Effector memory CD8-positive, alpha-beta T cell (primary cell): ENCODE measurements around the gene SLCO3A1.

Experiments used
- ATAC-seq: fragments of 150-1000 bp; cut with Tn5 transposase; replicated peaks from 2 replicates; pipeline ENCODE4 v1.10.0; 2021; ENCODE audit warnings: mild to moderate bottlenecking, moderate library complexity
- DNase-seq, 3 experiments: peaks; one replicate each; pipeline ENCODE4 v3.0.0; 2021
- H3K27ac Mint-ChIP-seq, 2 donors: one replicate each; pipeline ENCODE4 v1.8.0; 2022; ENCODE audit warnings: mild to moderate bottlenecking in 2 of 2, mixed read lengths in 2 of 2, moderate library complexity in 2 of 2
- H3K27me3 Mint-ChIP-seq, 2 donors: one replicate each; pipeline ENCODE4 v1.8.0; 2022; ENCODE audit warnings: mixed read lengths in 2 of 2
- H3K36me3 Mint-ChIP-seq: one replicate; pipeline ENCODE4 v1.8.0; 2022; ENCODE audit warnings: mild to moderate bottlenecking, moderate library complexity, mixed read lengths; ENCODE audit not compliant: insufficient read depth
- H3K4me1 Mint-ChIP-seq, 2 donors: one replicate each; pipeline ENCODE4 v1.8.0; 2022; ENCODE audit warnings: low read depth in 2 of 2, mixed read lengths in 2 of 2
- H3K4me3 Mint-ChIP-seq, 2 donors: one replicate each; pipeline ENCODE4 v1.8.0; 2022; ENCODE audit warnings: mild to moderate bottlenecking in 2 of 2, mixed read lengths in 2 of 2, moderate library complexity in 2 of 2
- H3K9me3 Mint-ChIP-seq, 2 donors: one replicate each; pipeline ENCODE4 v1.8.0; 2022; ENCODE audit warnings: mixed read lengths in 2 of 2

Gene SLCO3A1

DNA sequence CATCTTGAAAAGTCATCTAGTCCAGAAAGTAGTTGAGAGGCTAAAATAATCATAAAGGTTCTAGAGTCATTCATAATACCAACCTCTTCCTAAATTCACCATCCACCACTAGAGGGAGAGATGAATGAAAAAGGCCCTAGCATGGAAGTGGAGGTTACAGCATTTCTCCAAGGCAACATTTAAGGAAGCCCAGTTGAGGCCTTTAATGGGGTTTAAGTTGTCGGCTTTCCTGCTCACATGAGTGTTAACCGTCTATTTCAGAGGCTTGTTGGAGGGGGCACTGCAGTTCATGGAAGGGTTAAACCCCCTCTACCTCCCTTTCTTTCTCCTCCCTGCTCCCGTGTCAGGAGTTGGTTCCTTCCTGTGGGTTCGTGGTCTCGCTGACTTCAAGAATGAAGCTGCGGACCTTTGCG, 3.8 kb upstream of the SLCO3A1 start:
- Mint-ChIP-seq H3K27me3 (peaks cover 9 to 12% of the 10 kb centered on the region in 2 donors), H3K9me3 (no peaks in the 10 kb centered on the region), H3K4me3 (peak overlapping the region; percentile 43 to 55), H3K4me1 (peaks cover 22 to 23% of the 10 kb centered on the region in 2 donors), H3K36me3 (peaks cover 7% of the 10 kb centered on the region), H3K27ac (peak overlapping the region; percentile 79 to 91)
- ATAC-seq = no peak
- peak in 1 of 3 experiments; percentile 8 for DNase-seq

DNA sequence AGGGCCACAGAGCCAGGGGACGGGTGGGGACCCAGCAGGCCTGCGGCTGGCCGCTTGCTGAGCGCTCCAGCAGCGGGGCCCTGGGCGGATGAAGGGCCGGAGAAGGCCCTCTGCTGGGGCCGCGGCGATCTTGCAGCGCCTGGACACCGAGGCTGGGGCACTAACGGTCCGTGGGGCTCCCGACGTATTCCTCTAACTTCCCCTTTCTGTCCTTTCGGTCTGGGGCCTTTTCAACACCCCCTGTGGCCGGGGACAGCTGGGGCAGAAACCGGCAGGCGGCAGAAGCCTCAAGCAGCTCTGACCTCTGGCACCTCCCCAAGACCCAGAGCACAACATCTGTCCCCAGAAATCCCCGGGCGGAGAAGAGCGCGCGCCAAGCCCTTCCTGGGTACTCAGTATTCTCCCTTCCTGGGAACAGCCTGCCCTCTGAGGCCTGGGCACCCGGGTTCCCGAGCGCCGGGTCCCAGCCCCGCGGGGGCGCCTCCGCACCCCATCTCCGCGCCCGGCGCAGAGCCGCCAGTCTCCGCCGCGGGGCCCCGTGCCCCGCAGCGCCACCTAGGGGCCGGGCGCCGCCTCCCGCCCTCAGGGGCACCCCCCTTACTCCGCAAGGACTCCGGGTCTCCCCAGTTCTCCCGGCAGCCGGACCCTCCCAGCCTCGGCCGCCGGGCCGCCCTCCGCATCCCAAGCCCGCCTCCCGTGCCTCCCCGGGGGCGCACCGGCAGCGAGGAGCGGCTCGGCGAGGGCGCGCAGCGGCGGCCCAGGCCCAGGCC, 582 bp upstream of the SLCO3A1 start:
- Mint-ChIP-seq H3K4me3 (peak overlapping the region; percentile 71 to 83), H3K9me3 (no peaks in the 10 kb centered on the region), H3K27ac (peak overlapping the region; percentile 89 to 91), H3K27me3 (no peaks in the 10 kb centered on the region), H3K4me1 (peaks cover 47 to 55% of the 10 kb centered on the region in 2 donors), H3K36me3 (peaks cover 19% of the 10 kb centered on the region)
- DNase-seq (peak; percentile 63 to 75 (median 73)), ATAC-seq (peak; percentile 57)

DNA sequence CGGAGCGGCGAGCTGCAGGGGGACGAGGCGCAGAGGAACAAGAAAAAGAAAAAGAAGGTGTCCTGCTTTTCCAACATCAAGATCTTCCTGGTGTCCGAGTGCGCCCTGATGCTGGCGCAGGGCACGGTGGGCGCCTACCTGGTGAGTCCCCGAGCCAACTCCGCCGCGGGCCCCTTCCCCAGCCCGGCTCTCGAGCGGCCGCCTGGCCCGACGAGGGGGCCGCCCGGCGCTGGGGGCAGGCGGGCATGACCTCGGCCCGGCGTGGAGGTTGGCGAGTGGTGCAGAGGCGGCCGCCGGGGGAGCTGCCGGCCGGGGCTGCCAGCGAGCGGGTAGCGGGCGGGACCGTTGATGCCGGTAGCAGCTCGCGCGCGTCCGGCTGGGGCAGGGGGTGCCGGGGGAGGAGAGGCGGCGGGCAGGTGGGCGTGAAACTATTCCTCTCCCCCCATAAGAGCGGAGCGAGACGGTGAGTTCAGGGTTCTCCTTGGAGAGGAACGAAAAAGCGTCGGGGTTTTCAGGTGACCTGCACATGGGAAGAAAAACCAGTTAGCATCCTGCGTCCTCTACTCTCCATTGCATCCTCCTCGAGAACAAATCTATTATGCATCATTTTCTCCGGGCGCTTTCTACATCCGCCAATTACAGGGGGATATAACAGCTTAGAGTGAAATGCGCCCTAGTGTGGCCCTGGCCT, 585 bp downstream of the SLCO3A1 start:
- H3K36me3 Mint-ChIP-seq = peaks cover 19% of the 10 kb centered on the region
- H3K4me3 Mint-ChIP-seq = peak overlapping the region; percentile 71 to 83
- DNase-seq = peak; percentile 21 to 40 (median 37)
- ATAC-seq = peak; percentile 18
- no peaks in the 10 kb centered on the region for H3K9me3 Mint-ChIP-seq
- H3K27ac Mint-ChIP-seq = peak overlapping the region; percentile 91
- no peaks in the 10 kb centered on the region for H3K27me3 Mint-ChIP-seq
- peaks cover 53 to 65% of the 10 kb centered on the region in 2 donors for H3K4me1 Mint-ChIP-seq

DNA sequence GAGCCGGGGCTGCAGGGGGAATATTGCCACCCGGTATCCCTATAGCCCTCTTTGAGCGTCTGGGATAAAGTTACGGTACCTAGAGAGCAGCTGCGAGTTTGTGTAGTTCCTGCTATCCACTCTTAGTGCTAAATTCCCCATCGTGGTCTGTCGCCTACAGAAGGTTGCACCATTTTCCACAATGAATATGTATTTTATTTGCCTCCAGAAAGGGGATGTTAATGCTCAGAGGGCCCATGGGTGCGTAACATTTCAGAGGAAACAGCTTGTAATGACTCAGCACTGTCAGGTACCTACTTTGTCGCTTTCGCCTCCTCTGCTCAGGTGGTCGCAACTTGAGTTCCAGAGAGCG, 1.1 kb downstream of the SLCO3A1 start:
- no peaks in the 10 kb centered on the region for H3K9me3 Mint-ChIP-seq
- H3K27me3 Mint-ChIP-seq = no peaks in the 10 kb centered on the region
- DNase-seq (peak in 2 of 3 experiments; percentile 9 to 22), ATAC-seq (peak; percentile 3)
- peak overlapping the region; percentile 71 to 83 for H3K4me3 Mint-ChIP-seq
- peaks cover 52 to 60% of the 10 kb centered on the region in 2 donors for H3K4me1 Mint-ChIP-seq
- H3K27ac Mint-ChIP-seq = peak overlapping the region; percentile 91
- H3K36me3 Mint-ChIP-seq = peaks cover 19% of the 10 kb centered on the region

DNA sequence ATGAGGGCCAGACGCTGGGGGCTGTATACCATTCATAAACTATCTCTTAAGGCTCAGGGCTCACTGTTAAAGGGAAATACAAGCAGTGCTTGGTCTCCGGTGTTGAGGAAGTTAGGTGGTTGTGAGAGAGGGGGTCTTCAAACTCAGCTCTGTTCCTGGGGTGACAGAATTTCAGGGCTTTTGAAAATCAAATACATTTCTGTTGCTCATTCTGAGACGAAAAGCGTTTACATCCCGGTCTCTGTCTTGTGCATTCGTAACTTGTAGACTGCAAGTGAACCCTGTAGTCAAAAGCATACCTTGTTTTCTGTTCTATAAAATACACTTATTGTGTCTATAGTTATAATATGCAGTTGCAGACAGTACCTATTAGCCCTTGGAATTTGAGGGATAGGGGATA, 1.7 kb downstream of the SLCO3A1 start:
- Mint-ChIP-seq H3K27me3 (no peaks in the 10 kb centered on the region), H3K27ac (peak overlapping the region; percentile 91), H3K4me1 (peaks cover 50 to 56% of the 10 kb centered on the region in 2 donors), H3K4me3 (peak overlapping the region; percentile 71 to 83), H3K36me3 (peaks cover 19% of the 10 kb centered on the region), H3K9me3 (no peaks in the 10 kb centered on the region)
- ATAC-seq (no peak), DNase-seq (no peak)

DNA sequence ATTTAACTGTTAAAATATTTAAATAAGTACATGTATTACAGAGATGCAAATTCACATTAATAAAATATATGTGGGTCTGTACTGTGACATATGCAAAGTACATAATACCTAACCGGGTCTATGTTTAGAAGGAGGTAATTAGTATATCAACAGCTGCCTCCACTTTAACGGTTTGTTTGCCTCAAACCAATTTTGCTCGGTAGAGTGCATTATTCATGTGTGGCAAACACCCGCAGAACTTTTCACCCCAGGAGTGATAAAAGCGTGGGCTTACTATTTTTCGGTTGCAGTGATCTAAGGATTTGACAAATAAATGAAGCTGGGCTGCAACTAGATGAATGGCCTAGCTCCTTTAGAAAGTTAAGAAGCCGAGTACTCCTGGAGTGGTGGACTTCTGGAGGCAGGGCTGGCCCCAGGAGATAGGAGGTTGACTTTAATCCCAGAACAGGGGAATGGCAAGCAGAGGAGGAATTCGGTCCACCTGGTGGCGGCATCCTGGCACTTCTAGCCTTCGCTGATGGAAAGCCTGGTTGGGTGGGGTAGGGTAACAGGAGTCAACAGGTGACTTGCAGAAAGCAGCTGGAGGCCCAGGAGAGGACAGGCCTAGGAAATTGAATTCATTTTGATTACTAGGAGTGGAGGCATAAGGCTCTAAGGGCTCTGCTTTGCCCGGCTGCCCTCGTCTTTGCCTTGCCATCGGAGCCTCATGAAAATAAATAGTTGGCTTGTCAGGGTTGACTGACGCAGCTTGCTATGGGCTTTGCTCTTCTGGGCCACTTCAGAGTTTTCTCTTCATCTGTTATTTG, 2.4 kb downstream of the SLCO3A1 start:
- peaks cover 55 to 56% of the 10 kb centered on the region in 2 donors for H3K4me1 Mint-ChIP-seq
- peak overlapping the region; percentile 71 to 83 for H3K4me3 Mint-ChIP-seq
- H3K36me3 Mint-ChIP-seq = peaks cover 19% of the 10 kb centered on the region
- peak; percentile 5 for ATAC-seq
- DNase-seq = peak in 2 of 3 experiments; percentile 24 to 33
- no peaks in the 10 kb centered on the region for H3K9me3 Mint-ChIP-seq
- H3K27ac Mint-ChIP-seq = peak overlapping the region; percentile 91
- no peaks in the 10 kb centered on the region for H3K27me3 Mint-ChIP-seq

DNA sequence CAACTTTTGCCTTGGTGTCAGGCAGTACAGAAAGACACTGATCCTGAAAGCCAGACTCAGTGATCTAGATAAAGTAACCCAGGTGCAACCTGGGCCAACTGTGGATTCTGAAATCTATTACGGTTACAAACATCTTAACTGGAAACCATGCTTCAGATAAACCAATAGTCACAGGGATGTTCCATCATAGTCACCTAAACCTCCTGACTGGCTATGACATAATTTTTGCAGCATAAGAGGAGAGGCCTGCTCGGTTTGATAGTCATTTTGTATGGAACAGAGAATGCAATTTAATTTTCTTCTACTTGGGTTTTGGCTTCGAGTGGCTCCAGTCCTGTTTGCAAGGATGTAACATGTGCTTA, 3.7 kb downstream of the SLCO3A1 start:
- H3K9me3 Mint-ChIP-seq = no peaks in the 10 kb centered on the region
- ATAC-seq = no peak
- H3K27me3 Mint-ChIP-seq = no peaks in the 10 kb centered on the region
- H3K36me3 Mint-ChIP-seq = peaks cover 19% of the 10 kb centered on the region
- H3K4me3 Mint-ChIP-seq = peak overlapping the region; percentile 71 to 83
- H3K27ac Mint-ChIP-seq = peak overlapping the region; percentile 61 to 91
- peaks cover 50 to 51% of the 10 kb centered on the region in 2 donors for H3K4me1 Mint-ChIP-seq
- DNase-seq = no peak

DNA sequence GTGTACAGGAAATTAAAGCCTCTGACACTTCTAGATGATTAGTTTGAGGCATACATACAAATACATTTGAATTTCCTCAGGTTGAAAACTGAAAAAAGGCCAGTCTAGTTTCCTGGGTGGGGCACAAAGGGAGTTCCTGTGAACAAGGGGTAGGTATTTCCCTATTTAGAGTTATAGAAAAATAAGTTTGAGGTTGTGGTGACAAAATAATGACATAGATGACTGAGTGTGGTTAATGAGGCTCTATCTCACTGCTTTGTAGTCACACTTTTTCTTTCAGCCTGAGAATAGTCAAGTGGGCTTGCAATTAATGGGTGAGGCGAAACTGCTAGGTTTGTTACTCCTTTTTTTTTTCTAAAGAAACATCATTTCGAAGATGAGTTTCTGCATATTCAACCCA, 4.3 kb downstream of the SLCO3A1 start:
- H3K27me3 Mint-ChIP-seq = no peaks in the 10 kb centered on the region
- peak overlapping the region; percentile 71 to 83 for H3K4me3 Mint-ChIP-seq
- DNase-seq (peak; percentile 37 to 48 (median 44)), ATAC-seq (peak; percentile 64)
- H3K36me3 Mint-ChIP-seq = peaks cover 19% of the 10 kb centered on the region
- H3K4me1 Mint-ChIP-seq = peaks cover 49 to 52% of the 10 kb centered on the region in 2 donors
- peak overlapping the region; percentile 61 to 91 for H3K27ac Mint-ChIP-seq
- H3K9me3 Mint-ChIP-seq = no peaks in the 10 kb centered on the region

DNA sequence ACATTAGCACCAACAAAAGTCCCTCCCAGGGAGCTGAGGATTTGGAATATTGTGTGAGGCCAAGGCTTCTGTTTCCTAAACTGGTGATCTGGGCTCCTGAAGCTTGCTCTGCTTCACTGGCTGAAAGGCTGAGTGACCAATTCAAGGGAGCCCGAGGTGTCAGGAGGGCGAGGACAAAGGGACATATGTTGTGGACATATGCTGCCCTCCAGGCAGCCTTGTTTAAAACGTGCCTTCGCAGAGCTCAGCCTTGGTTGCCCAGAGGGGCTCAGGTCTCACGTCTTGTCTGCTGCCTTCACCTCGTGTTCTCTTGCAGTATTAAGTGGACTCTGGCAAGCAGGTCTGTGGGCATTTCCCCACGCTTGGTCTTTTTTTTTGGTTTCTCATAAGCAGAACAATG, 7.0 kb downstream of the SLCO3A1 start:
- Mint-ChIP-seq H3K27ac (no peak overlapping the region), H3K4me3 (no peak overlapping the region), H3K4me1 (peaks cover 59 to 67% of the 10 kb centered on the region in 2 donors), H3K9me3 (no peaks in the 10 kb centered on the region), H3K27me3 (no peaks in the 10 kb centered on the region), H3K36me3 (peaks cover 8% of the 10 kb centered on the region)
- ATAC-seq (no peak), DNase-seq (no peak)

DNA sequence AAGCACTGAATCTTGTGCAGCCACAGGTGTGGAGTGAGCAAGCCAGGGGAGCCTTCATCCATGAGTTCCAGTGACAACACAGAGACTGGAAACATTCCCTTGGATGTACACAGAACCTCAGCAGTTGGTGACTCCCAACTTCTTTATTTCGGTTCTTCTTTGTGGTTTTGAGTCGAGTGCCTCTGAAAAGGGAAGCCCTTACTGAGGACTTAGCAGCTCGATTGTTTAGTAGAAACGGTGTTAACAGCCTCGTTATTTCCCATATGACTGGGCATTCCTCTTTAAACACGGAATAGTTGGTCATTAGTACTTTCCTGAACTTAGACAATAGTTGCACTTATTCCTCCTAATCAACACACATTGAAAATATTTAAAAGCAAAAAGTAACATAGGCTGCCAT, 7.7 kb downstream of the SLCO3A1 start:
- Mint-ChIP-seq H3K27ac (no peak overlapping the region), H3K4me1 (peaks cover 58 to 68% of the 10 kb centered on the region in 2 donors), H3K4me3 (peak overlapping the region in 1 of 2 donors; percentile 23), H3K27me3 (no peaks in the 10 kb centered on the region), H3K9me3 (no peaks in the 10 kb centered on the region), H3K36me3 (peaks cover 4% of the 10 kb centered on the region)
- ATAC-seq (no peak), DNase-seq (no peak)

DNA sequence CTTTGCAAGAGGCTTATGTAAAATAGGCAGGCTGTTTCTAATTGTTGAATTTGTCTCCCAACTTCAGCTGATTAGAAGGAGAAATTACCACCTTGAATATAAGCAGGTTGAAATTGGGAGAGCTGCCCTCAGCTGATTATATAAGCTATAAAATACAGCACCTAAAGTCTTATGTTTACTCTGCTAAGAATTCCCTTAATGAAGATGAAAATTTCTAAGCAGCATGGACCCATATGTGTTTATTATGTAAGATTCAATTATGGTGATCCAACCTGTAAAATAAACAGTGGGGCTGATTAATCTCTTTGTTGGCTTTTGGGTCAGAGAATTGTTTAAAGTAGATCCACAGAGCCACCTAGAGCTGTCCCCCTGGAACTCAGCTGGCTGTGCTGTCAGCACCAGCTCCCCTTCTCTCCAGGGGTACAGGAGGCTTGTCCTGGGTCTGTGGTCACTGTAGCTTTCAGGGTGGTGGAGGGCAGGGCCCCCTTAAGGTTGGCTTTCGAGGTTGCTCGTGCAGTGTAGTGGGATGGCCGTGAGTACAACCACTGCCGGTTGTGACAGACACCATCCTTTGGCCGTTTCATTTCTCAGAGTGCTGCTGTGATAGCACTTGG, 9.5 kb downstream of the SLCO3A1 start:
- peaks cover 3% of the 10 kb centered on the region for H3K36me3 Mint-ChIP-seq
- DNase-seq (no peak), ATAC-seq (no peak)
- peak overlapping the region; percentile 9 to 38 for H3K4me3 Mint-ChIP-seq
- H3K27ac Mint-ChIP-seq = peak overlapping the region in 1 of 2 donors; percentile 20
- peaks cover 56 to 66% of the 10 kb centered on the region in 2 donors for H3K4me1 Mint-ChIP-seq
- H3K9me3 Mint-ChIP-seq = no peaks in the 10 kb centered on the region
- no peaks in the 10 kb centered on the region for H3K27me3 Mint-ChIP-seq

DNA sequence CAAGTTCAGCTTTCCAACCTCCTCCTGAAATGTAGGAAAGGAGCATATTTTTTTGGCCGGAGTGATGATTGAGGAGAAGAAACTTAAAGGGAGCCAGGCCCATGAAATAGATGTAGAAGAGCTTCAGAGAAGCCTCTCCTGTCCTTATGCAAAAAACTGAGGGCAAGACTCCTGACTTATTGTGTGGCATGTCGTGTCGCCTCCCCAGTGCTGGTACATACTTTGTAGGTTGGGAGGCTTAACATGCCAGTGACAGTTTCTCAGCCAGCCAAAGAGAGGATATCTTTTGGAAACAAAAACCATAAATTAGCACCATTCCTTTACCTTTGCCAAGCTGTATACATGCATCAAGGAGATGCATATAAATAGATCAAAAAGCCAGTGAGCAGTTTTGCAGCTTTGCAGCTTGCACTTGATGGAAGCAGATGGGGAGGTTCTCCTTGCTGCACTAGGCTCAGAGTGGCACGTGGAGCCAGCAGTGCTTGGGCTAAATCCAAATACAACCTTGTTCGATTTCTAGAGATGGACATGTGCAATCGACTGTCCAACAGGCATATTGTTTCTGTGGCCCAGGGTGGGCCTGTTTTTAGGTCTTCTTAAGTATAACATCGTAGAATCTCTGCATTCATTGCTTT, 10.2 kb downstream of the SLCO3A1 start:
- peak overlapping the region in 1 of 2 donors; percentile 20 for H3K27ac Mint-ChIP-seq
- H3K9me3 Mint-ChIP-seq = no peaks in the 10 kb centered on the region
- peaks cover 48 to 64% of the 10 kb centered on the region in 2 donors for H3K4me1 Mint-ChIP-seq
- no peaks in the 10 kb centered on the region for H3K27me3 Mint-ChIP-seq
- peak overlapping the region; percentile 9 to 38 for H3K4me3 Mint-ChIP-seq
- peaks cover 3% of the 10 kb centered on the region for H3K36me3 Mint-ChIP-seq
- DNase-seq (no peak), ATAC-seq (no peak)
